Spleen (tissue), 11 donors: ENCODE measurements around the gene LRRC8D. TPM values are rescaled to one million over a fixed set of nuclear protein-coding genes. Genes with fewer than 3 reads are reported as not detected.
"Not testable (repeated sequence)": the region's sequence is repeated elsewhere in the genome, so short reads cannot be mapped to it uniquely, and the experiment has no call there.

Experiments
- DNase-seq: peaks from one replicate; pipeline ENCODE4 v3.0.0-alpha.2; 2020
- H3K27ac ChIP-seq, 8 donors: fragments of 200-600 bp; sonication (generic) in 7 of 8; 1 replicate in 4 of 8; 2 replicates in 4 of 8; pipeline versions ENCODE4 v1.5.0 to v1.8.0; 2016 to 2021; ENCODE audit warnings: inconsistent platforms in 4 of 8, mild to moderate bottlenecking in 4 of 8, moderate library complexity in 1 of 8
- H3K27me3 ChIP-seq, 7 donors: fragments of 200-600 bp; sonication (generic) in 6 of 7; replicated peaks in 1 of 7; 1 replicate in 4 of 7; 2 replicates in 3 of 7; pipeline versions ENCODE4 v1.5.0 to v1.8.0; 2016 to 2021; ENCODE audit warnings: inconsistent platforms in 3 of 7, mild to moderate bottlenecking in 1 of 7
- H3K36me3 ChIP-seq, 6 donors: fragments of 200-600 bp; sonication (generic) in 5 of 6; 1 replicate in 4 of 6; 2 replicates in 2 of 6; pipeline versions ENCODE4 v1.5.0 to v1.8.0; 2016 to 2021; ENCODE audit warnings: inconsistent platforms in 2 of 6
- H3K4me1 ChIP-seq, 6 donors: fragments of 200-600 bp; sonication (generic) in 5 of 6; 1 replicate in 3 of 6; 2 replicates in 3 of 6; pipeline versions ENCODE4 v1.5.0 to v1.8.0; 2016 to 2021; ENCODE audit warnings: inconsistent platforms in 3 of 6
- H3K4me3 ChIP-seq, 8 donors: fragments of 200-600 bp; sonication (generic) in 7 of 8; 1 replicate in 4 of 8; 2 replicates in 4 of 8; pipeline versions ENCODE4 v1.5.0 to v1.8.0; 2016 to 2021; ENCODE audit warnings: inconsistent platforms in 4 of 8, mild to moderate bottlenecking in 4 of 8, moderate library complexity in 2 of 8
- H3K9me3 ChIP-seq, 8 donors: fragments of 200-600 bp; sonication (generic) in 7 of 8; 1 replicate in 4 of 8; 2 replicates in 4 of 8; pipeline versions ENCODE4 v1.5.0 to v1.8.0; 2016 to 2021; ENCODE audit warnings: inconsistent platforms in 4 of 8
- CTCF ChIP-seq, 11 experiments: fragments of 200-600 bp in 7 of 11; fragments of 450-650 bp in 4 of 11; sonication (generic) in 4 of 11; IDR thresholded peaks in 8 of 11; conservative IDR thresholded peaks in 3 of 11; 1 replicate in 7 of 11; 2 replicates in 4 of 11; pipeline versions ENCODE4 v1.4.0 to v1.8.0; 2016 to 2021; ENCODE audit warnings: antibody characterized with exemption in 11 of 11, inconsistent platforms in 4 of 11, mild to moderate bottlenecking in 1 of 11
- POLR2A ChIP-seq, 3 donors: fragments of 450-650 bp; IDR thresholded peaks; one replicate each; pipeline ENCODE4 v1.5.1; 2017; ENCODE audit warnings: antibody characterized with exemption in 3 of 3, mild to moderate bottlenecking in 1 of 3
- POLR2AphosphoS5 ChIP-seq, 3 donors: sonication (generic); formaldehyde crosslinking; IDR thresholded peaks; one replicate each; pipeline ENCODE4 v1.5.1; 2017; ENCODE audit warnings: antibody characterized with exemption in 3 of 3
- WGBS, 5 donors: extraction: QIAGEN DNeasy Blood & Tissue Kit in 3 of 5; methylation state at CpG; one replicate each; pipeline versions ENCODE4 v1.1.5 to v1.1.7; 2013 to 2018; 5-methylcytosine and 5-hydroxymethylcytosine counted together
- intact Hi-C: fragments of 100-400 bp; cut with DNase I; formaldehyde crosslinking; loops from one replicate; pipeline ENCODE4 v1.15.0; 2023; ENCODE audit warnings: low total_unique reads
- polyA plus RNA-seq, 3 donors: library from polyadenylated mRNA; stranded (reverse); fragments of 200-250 nt; gene quantifications; one replicate each; pipeline ENCODE4 v1.2.1, GENCODE V29; 2013
- total RNA-seq, 7 donors: library from RNA; depleted of rRNA in 3 of 7; stranded (reverse); fragments of >200 nt in 3 of 7; fragmentation: NEBNext Ultra II Directional in 4 of 7; extraction: Animal tissue kit (Norgen Biotek cat#: 25700) in 4 of 7; gene quantifications; one replicate each; pipeline versions ENCODE4 v1.1.0 to v1.2.1, GENCODE V29; 2016 to 2021
- donor health status: healthy with polysubstance abuse.
- donor health status: DM: no; HTN: no; CAD: no; lungs with moderate emphysema.
- donor health status: DM: no; HTN: no; CAD: no.
- donor health status: Bipolar disorder and iron deficiency.
- donor health status: healthy.
- donor health status: DM: no; HTN: no; CAD: no.
- donor health status: DM: yes; HTN: yes; CAD: no.

LRRC8D gene
- total and polyA plus RNA-seq, 10 donors: 12.8 to 42.0 (median 34.5) TPM

GRCh38 chr1:89980605-89981004 is 159.8 kb downstream of the LRRC8D start:
- 78 to 86% (median 80%) methylated on average over 4 of the region's 4 CpGs for WGBS, 5 donors
- no peak for DNase-seq
- no peak for TF ChIP-seq POLR2AphosphoS5 (IDR thresholded peaks at IDR 0.05)
- TF ChIP-seq POLR2A (IDR thresholded peaks at IDR 0.05): no peak
- TF ChIP-seq CTCF (IDR thresholded peaks at IDR 0.05 in 8 of 11, conservative IDR thresholded peaks at IDR 0.05 in 3 of 11): no peak
- Histone ChIP-seq H3K9me3 (no peaks in the 10 kb centered on the region), H3K36me3 (no peaks in the 10 kb centered on the region), H3K27ac (no peak overlapping the region), H3K4me3 (no peak overlapping the region), H3K4me1 (peaks cover 0 to 17% (median 2%) of the 10 kb centered on the region in 6 donors), H3K27me3 (no peaks in the 10 kb centered on the region)
- intact Hi-C loops: no loop called here

GRCh38 chr1:89982846-89983245 is 162.0 kb downstream of the LRRC8D start:
- WGBS, 5 donors: 69 to 85% (median 79%) methylated on average over 2 of the region's 2 CpGs
- H3K36me3 ChIP-seq, H3K9me3 ChIP-seq, H3K4me3 ChIP-seq, H3K27me3 ChIP-seq, intact Hi-C loops, DNase-seq, H3K27ac ChIP-seq: not testable (repeated sequence)
- H3K4me1 ChIP-seq: peaks cover 0 to 16% (median 3%) of the 10 kb centered on the region in 6 donors

- DNase-seq, intact Hi-C loops, H3K4me3 ChIP-seq, H3K36me3 ChIP-seq, H3K27me3 ChIP-seq, H3K27ac ChIP-seq, H3K9me3 ChIP-seq: not testable (repeated sequence)
- 97 to 99% (median 97%) methylated on average over 12 to 32 of the region's 33 CpGs for WGBS, 5 donors
- H3K4me1 ChIP-seq: peaks cover 0 to 16% (median 3%) of the 10 kb centered on the region in 6 donors
These were observed 163.8 kb downstream of the LRRC8D start for GRCh38 chr1:89984564-89985116.

DNA sequence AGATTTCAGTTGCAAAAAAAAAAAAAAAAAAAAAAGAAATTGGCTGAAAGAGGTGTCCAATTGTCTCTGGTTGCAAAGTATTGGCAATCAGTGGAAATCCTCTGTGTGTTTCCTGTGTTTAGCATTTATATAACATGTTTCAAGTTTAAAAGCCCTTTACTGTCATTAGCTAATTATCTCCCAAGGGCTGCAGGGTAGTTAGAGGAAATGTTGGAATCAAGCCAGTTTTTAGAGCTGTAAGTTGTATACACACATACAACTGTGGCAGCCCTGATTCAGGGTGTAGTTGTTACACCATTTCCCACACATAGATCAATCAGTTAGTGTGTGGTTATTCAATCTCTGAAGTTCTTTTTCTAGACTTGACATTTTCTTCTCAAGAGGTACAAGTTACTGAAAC is 165.2 kb downstream of the LRRC8D start:
- no peak for DNase-seq

More for the DNA sequence above, 165.2 kb downstream of the LRRC8D start:
- Histone ChIP-seq H3K4me1 (peaks cover 0 to 16% (median 3%) of the 10 kb centered on the region in 6 donors), H3K4me3 (no peak overlapping the region), H3K36me3 (no peaks in the 10 kb centered on the region), H3K27ac (no peak overlapping the region), H3K27me3 (no peaks in the 10 kb centered on the region), H3K9me3 (no peaks in the 10 kb centered on the region)
- TF ChIP-seq CTCF (IDR thresholded peaks at IDR 0.05 in 8 of 11, conservative IDR thresholded peaks at IDR 0.05 in 3 of 11) (no peak), POLR2A (IDR thresholded peaks at IDR 0.05) (no peak), POLR2AphosphoS5 (IDR thresholded peaks at IDR 0.05) (no peak)
- intact Hi-C loops: loop anchor here (2.0 kb wide), 1 partner anchor 181 kb away; no protein-coding TSS in a partner anchor

Other genes starting within 250 kb of the LRRC8D start
- 10 to 100 TPM; 16.0 to 33.0 (median 27.8) TPM for gene LRRC8C, start 187.9 kb upstream of the LRRC8D start, total RNA-seq
- gene LRRC8C, start 187.9 kb upstream of the LRRC8D start, polyA plus RNA-seq: 1 to 10 TPM; 3.7 to 3.9 (median 3.7) TPM
- 10 to 100 TPM; 14.7 to 27.9 (median 22.5) TPM for gene ZNF326, start 174.1 kb downstream of the LRRC8D start, total RNA-seq
- 1 to 10 TPM; 4.6 to 7.4 (median 5.4) TPM for gene ZNF326, start 174.1 kb downstream of the LRRC8D start, polyA plus RNA-seq